ENCODE data around the gene CDC20B.

GRCh38 chr5:55101556-55102276, 71.3 kb downstream of the CDC20B start:
- TF ChIP-seq POLR2A (IDR thresholded peaks at IDR 0.05) (no peak), EP300 (IDR thresholded peaks at IDR 0.05) (no peak)
